IMR-90 (cell line): Measurements from ENCODE around the gene HOXD3. TPM values are rescaled to one million over a fixed set of nuclear protein-coding genes. Genes with fewer than 3 reads are reported as not detected.

Source experiments
- ATAC-seq: fragments of 200-7000 bp; cut with Tn5 transposase; 2 replicates; pipeline ENCODE4 v1.9.1; 2020; ENCODE audit warnings: low read depth, mild to moderate bottlenecking, moderate library complexity
- BruUV-seq: library from RNA; stranded (reverse); fragments of 400-500 nt; replicated peaks from 2 replicates; lab custom pipeline; 2021; lab: Mats Ljungman, UMichigan
- CTCF ChIA-PET: fragments of 300-600 bp; formaldehyde crosslinking; extraction: SDS; loops from one replicate; lab custom pipeline; 2021; ENCODE audit warnings: antibody characterized with exemption; lab: Yijun Ruan, JAX
- POLR2A ChIA-PET: fragments of 300-600 bp; sonication (Branson Sonifier 250); formaldehyde crosslinking; loops from one replicate; lab custom pipeline; 2022; ENCODE audit warnings: antibody characterized with exemption; ENCODE audit not compliant: unreplicated experiment; lab: Charles Lee
- DNase-seq: peaks from one replicate; pipeline ENCODE4 v3.0.0; 2013
- H2AFZ ChIP-seq: replicated peaks from 2 replicates; pipeline ENCODE3; 2013; ENCODE audit warnings: low read length, mild to moderate bottlenecking; ENCODE audit not compliant: poor library complexity
- H2AK5ac ChIP-seq: 2 replicates; pipeline ENCODE4 v1.6.1; 2013; ENCODE audit warnings: low read depth, low read length, inconsistent platforms
- H2AK9ac ChIP-seq: replicated peaks from 2 replicates; pipeline ENCODE3; 2013; ENCODE audit warnings: mild to moderate bottlenecking, low read depth, low read length, moderate library complexity; ENCODE audit not compliant: poor library complexity
- H2BK120ac ChIP-seq: 2 replicates; pipeline ENCODE4 v1.6.1; 2013; ENCODE audit warnings: low read depth, low read length, inconsistent platforms
- H2BK15ac ChIP-seq: 3 replicates; pipeline ENCODE4 v1.6.1; 2013; ENCODE audit warnings: low read depth, low read length, inconsistent platforms
- H2BK20ac ChIP-seq: 2 replicates; pipeline ENCODE4 v1.6.1; 2013; ENCODE audit warnings: low read depth, mild to moderate bottlenecking, inconsistent platforms, low read length, moderate library complexity
- H2BK5ac ChIP-seq: 2 replicates; pipeline ENCODE4 v1.6.1; 2013; ENCODE audit warnings: mild to moderate bottlenecking, low read depth, low read length, inconsistent platforms; ENCODE audit not compliant: poor library complexity, severe bottlenecking
- H3K14ac ChIP-seq: replicated peaks from 2 replicates; pipeline ENCODE4 v1.6.1; 2013; ENCODE audit warnings: low read depth, low read length, inconsistent platforms
- H3K18ac ChIP-seq: 2 replicates; pipeline ENCODE4 v1.6.1; 2013; ENCODE audit warnings: low read depth, low read length, control low read depth
- H3K23ac ChIP-seq: 2 replicates; pipeline ENCODE4 v1.6.1; 2013; ENCODE audit warnings: low read depth, low read length, inconsistent platforms
- H3K27ac ChIP-seq: 2 replicates; pipeline ENCODE4 v1.5.1; 2013; ENCODE audit warnings: mild to moderate bottlenecking, control low read depth, low read length; ENCODE audit not compliant: insufficient read depth
- H3K27me3 ChIP-seq: 2 replicates; pipeline ENCODE4 v1.6.1; 2013; ENCODE audit warnings: low read length; ENCODE audit not compliant: control insufficient read depth, insufficient read depth
- H3K36me3 ChIP-seq: 2 replicates; pipeline ENCODE4 v1.6.1; 2013; ENCODE audit warnings: low read length, mixed read lengths; ENCODE audit not compliant: control insufficient read depth, insufficient read depth
- H3K4ac ChIP-seq: 2 replicates; pipeline ENCODE4 v1.6.1; 2013; ENCODE audit warnings: low read depth, low read length, inconsistent platforms
- H3K4me1 ChIP-seq: 2 replicates; pipeline ENCODE4 v1.6.1; 2013; ENCODE audit warnings: low read length, mixed read lengths; ENCODE audit not compliant: control insufficient read depth, insufficient read depth
- H3K4me2 ChIP-seq: 2 replicates; pipeline ENCODE4 v1.6.1; 2013; ENCODE audit warnings: low read depth, mild to moderate bottlenecking, control low read depth, low read length, moderate library complexity
- H3K4me3 ChIP-seq: 2 replicates; pipeline ENCODE4 v1.5.1; 2013; ENCODE audit warnings: low read depth, mild to moderate bottlenecking, control low read depth, low read length, moderate library complexity; ENCODE audit not compliant: insufficient read depth
- H3K56ac ChIP-seq: 2 replicates; pipeline ENCODE4 v1.6.1; 2013; ENCODE audit warnings: low read length, inconsistent platforms; ENCODE audit not compliant: insufficient read depth; ENCODE audit errors: extremely low read depth
- H3K79me1 ChIP-seq, 2 experiments: 2 replicates each; pipeline ENCODE4 v1.6.1; 2013; ENCODE audit warnings: low read length in 2 of 2, inconsistent platforms in 1 of 2, low read depth in 1 of 2
- H3K9ac ChIP-seq: 2 replicates; pipeline ENCODE4 v1.6.1; 2013; ENCODE audit warnings: low read depth, low read length, control low read depth
- H3K9me1 ChIP-seq: 2 replicates; pipeline ENCODE4 v1.6.1; 2013; ENCODE audit warnings: low read length, inconsistent platforms; ENCODE audit not compliant: insufficient read depth
- H3K9me3 ChIP-seq: 2 replicates; pipeline ENCODE4 v1.6.1; 2013; ENCODE audit warnings: low read length; ENCODE audit not compliant: control insufficient read depth, insufficient read depth
- H4K20me1 ChIP-seq: 2 replicates; pipeline ENCODE4 v1.6.1; 2013; ENCODE audit warnings: low read length, inconsistent platforms; ENCODE audit not compliant: insufficient read depth
- H4K5ac ChIP-seq: 2 replicates; pipeline ENCODE4 v1.6.1; 2013; ENCODE audit warnings: mild to moderate bottlenecking, low read depth, low read length, control low read depth
- H4K8ac ChIP-seq, 2 experiments: 2 replicates each; pipeline ENCODE4 v1.6.1; 2013; ENCODE audit warnings: low read depth in 2 of 2, low read length in 2 of 2, control low read depth in 1 of 2, inconsistent platforms in 1 of 2
- H4K91ac ChIP-seq: 2 replicates; pipeline ENCODE4 v1.6.1; 2013; ENCODE audit warnings: low read depth, low read length, inconsistent platforms; ENCODE audit not compliant: insufficient read depth
- BHLHE40 ChIP-seq: fragments of 150-350 bp; IDR thresholded peaks from 2 replicates; pipeline ENCODE4 v1.6.1; 2016; ENCODE audit warnings: mild to moderate bottlenecking, low read depth, low read length
- CEBPB ChIP-seq: IDR thresholded peaks from 2 replicates; pipeline ENCODE4 v1.6.1; 2012; ENCODE audit warnings: low read depth, low read length, improper control_type of control experiment
- CHD1 ChIP-seq: IDR thresholded peaks from 2 replicates; pipeline ENCODE4 v1.6.1; 2012; ENCODE audit warnings: low read depth, low read length, improper control_type of control experiment
- ELK1 ChIP-seq: fragments of 150-350 bp; IDR thresholded peaks from 2 replicates; pipeline ENCODE4 v1.6.1; 2016; ENCODE audit warnings: low read depth, mild to moderate bottlenecking, low read length, moderate library complexity, borderline replicate concordance
- MAFK ChIP-seq: IDR thresholded peaks from 2 replicates; pipeline ENCODE4 v1.6.1; 2012; ENCODE audit warnings: low read depth, low read length, improper control_type of control experiment
- MXI1 ChIP-seq: IDR thresholded peaks from 2 replicates; pipeline ENCODE4 v1.6.1; 2012; ENCODE audit warnings: low read depth, mild to moderate bottlenecking, low read length, moderate library complexity, borderline replicate concordance
- NFE2L2 ChIP-seq: fragments of 150-350 bp; IDR thresholded peaks from 2 replicates; pipeline ENCODE4 v1.6.1; 2016; ENCODE audit warnings: low read depth, mild to moderate bottlenecking, low read length
- POLR2A ChIP-seq: IDR thresholded peaks from 2 replicates; pipeline ENCODE4 v1.6.1; 2012; ENCODE audit warnings: mild to moderate bottlenecking, low read depth, low read length
- RCOR1 ChIP-seq: IDR thresholded peaks from 2 replicates; pipeline ENCODE4 v1.6.1; 2012; ENCODE audit warnings: mild to moderate bottlenecking, low read length, improper control_type of control experiment; ENCODE audit not compliant: insufficient replicate concordance
- RFX5 ChIP-seq: IDR thresholded peaks from 2 replicates; pipeline ENCODE4 v1.8.0; 2012; ENCODE audit warnings: low read depth, mild to moderate bottlenecking, low read length, moderate library complexity
- SMC3 ChIP-seq: fragments of 150-350 bp; IDR thresholded peaks from 2 replicates; pipeline ENCODE4 v1.6.1; 2016; ENCODE audit warnings: low read depth, mild to moderate bottlenecking, antibody characterized with exemption, low read length, moderate library complexity
- USF2 ChIP-seq: fragments of 150-350 bp; IDR thresholded peaks from 2 replicates; pipeline ENCODE4 v1.6.1; 2017; ENCODE audit warnings: mild to moderate bottlenecking, antibody characterized with exemption, low read length, low read depth
- WGBS, 2 experiments: methylation state at CpG; one replicate each; pipeline versions ENCODE4 v1.1.5 to v1.1.7; 2013; ENCODE audit warnings: missing lambda C conversion rate in 2 of 2; ENCODE audit not compliant: insufficient read length in 1 of 2; ENCODE audit errors: extremely low coverage in 2 of 2; 5-methylcytosine and 5-hydroxymethylcytosine counted together
- dilution Hi-C: fragments of 300-500 bp; cut with HindIII; formaldehyde crosslinking; loops from one replicate; pipeline ENCODE4 v1.14.3; 2018; ENCODE audit warnings: low sequenced_read_pairs; ENCODE audit not compliant: unreplicated experiment
- in situ Hi-C: fragments of 300-500 bp; cut with MboI; formaldehyde crosslinking; loops from 3 replicates; pipeline ENCODE4 v1.14.3; 2019; ENCODE audit warnings: low sequenced_read_pairs, inconsistent platforms, mixed read lengths
- intact Hi-C: fragments of 100-400 bp; cut with micrococcal nuclease; formaldehyde crosslinking; loops from 2 replicates; pipeline ENCODE4 v1.10.0; 2022
- polyA plus RNA-seq, 3 experiments: library from polyadenylated mRNA; depleted of rRNA; stranded (reverse); fragments of >200 nt; gene quantifications; 2 replicates each; pipeline ENCODE4 v1.2.3, GENCODE V29; 2012; ENCODE audit warnings: low replicate concordance in 1 of 3
- total RNA-seq: library from RNA; depleted of rRNA; stranded (reverse); fragments of >200 nt; gene quantifications from 2 replicates; pipeline ENCODE4 v1.2.3, GENCODE V29; 2012

Gene HOXD3
- total and polyA plus RNA-seq, 2 of the 4 experiments (the other 2 are of a cell fraction), result not detected

- no peak for TF ChIP-seq MXI1
Observed at GRCh38 chr2:176110415-176111308, 46.4 kb upstream of the HOXD3 start (continued).

- H3K4me1 ChIP-seq, result no peaks in the 10 kb centered on the region
- H2BK120ac ChIP-seq, result no peak overlapping the region
- intact Hi-C loops, result loop anchor here (1.0 kb wide), 1 partner anchor 24 kb away; no protein-coding TSS in a partner anchor
- H3K79me1 ChIP-seq, result no peaks in the 10 kb centered on the region
- H3K27me3 ChIP-seq, result peaks cover 89% of the 10 kb centered on the region
- H4K8ac ChIP-seq, result no peak overlapping the region
- H4K91ac ChIP-seq, result no peak overlapping the region
- dilution Hi-C loops, result no loop called here
- H3K23ac ChIP-seq, result no peak overlapping the region
- no peaks in the 10 kb centered on the region for H3K36me3 ChIP-seq
- no peak overlapping the region for H3K14ac ChIP-seq
- no peak overlapping the region for H4K5ac ChIP-seq
- no TSS peak for BruUV-seq
- no peak overlapping the region for H3K27ac ChIP-seq
- POLR2A ChIA-PET, result no interaction called here
- H2BK5ac ChIP-seq, result no peak overlapping the region
- H2AK9ac ChIP-seq, result no peak overlapping the region
- 0 out of 2 replicates have a peak, but pooled peaks have one; percentile 50 for ATAC-seq
- H3K9me3 ChIP-seq, result peaks cover 7% of the 10 kb centered on the region
- no peak overlapping the region for H2BK15ac ChIP-seq
- H3K56ac ChIP-seq, result no peak overlapping the region
- no peak overlapping the region for H3K4me3 ChIP-seq
- H3K18ac ChIP-seq, result no peak overlapping the region
- H2AK5ac ChIP-seq, result no peak overlapping the region
- no peak overlapping the region for H3K9ac ChIP-seq
- H2AFZ ChIP-seq, result no peak overlapping the region
- H4K20me1 ChIP-seq, result no peaks in the 10 kb centered on the region
- H3K9me1 ChIP-seq, result no peaks in the 10 kb centered on the region
- in situ Hi-C loops, result no loop called here
- CTCF ChIA-PET, result interaction anchor here (0.6 to 1.3 kb wide), 3 partner anchors 13 to 543 kb away, joined by 3 to 4 read pairs (median 3); no protein-coding TSS in a partner anchor
- no peak overlapping the region for H3K4ac ChIP-seq
- DNase-seq, result peak; percentile 28
- H2BK20ac ChIP-seq, result no peak overlapping the region
- no peak overlapping the region for H3K4me2 ChIP-seq
- WGBS, 2 experiments, result 1% methylated on average over 7 of the region's 16 CpGs; no CpG with 5 or more reads in 1 of the 2 experiments
- TF ChIP-seq POLR2A (no peak), ELK1 (no peak), MXI1 (no peak), USF2 (no peak), CHD1 (no peak), SMC3 (0 out of 2 replicates have a peak, but pooled peaks have one; percentile 9), RCOR1 (no peak), MAFK (no peak), NFE2L2 (no peak), BHLHE40 (no peak), CEBPB (no peak), RFX5 (no peak)
Observed at GRCh38 chr2:176111309-176111663, 45.8 kb upstream of the HOXD3 start.
